ENCODE results near the gene FOXK2. TPM values are rescaled to one million over a fixed set of nuclear protein-coding genes. Genes with fewer than 3 reads are reported as not detected.

FOXK2 gene
- total RNA-seq, 1 donor = 29.3 TPM

GRCh38 chr17:82588266-82589175, 69.0 kb downstream of the FOXK2 start:
- H3K79me2 ChIP-seq (ENCODE audit: insufficient read depth, low read length) = peaks cover 4% of the 10 kb centered on the region
- H4K20me1 ChIP-seq (ENCODE audit: insufficient read depth, low read length) = peaks cover 13% of the 10 kb centered on the region
- H3K36me3 ChIP-seq (ENCODE audit: insufficient read depth, low read length) = peaks cover 38% of the 10 kb centered on the region
- TF ChIP-seq, protein P1, sequence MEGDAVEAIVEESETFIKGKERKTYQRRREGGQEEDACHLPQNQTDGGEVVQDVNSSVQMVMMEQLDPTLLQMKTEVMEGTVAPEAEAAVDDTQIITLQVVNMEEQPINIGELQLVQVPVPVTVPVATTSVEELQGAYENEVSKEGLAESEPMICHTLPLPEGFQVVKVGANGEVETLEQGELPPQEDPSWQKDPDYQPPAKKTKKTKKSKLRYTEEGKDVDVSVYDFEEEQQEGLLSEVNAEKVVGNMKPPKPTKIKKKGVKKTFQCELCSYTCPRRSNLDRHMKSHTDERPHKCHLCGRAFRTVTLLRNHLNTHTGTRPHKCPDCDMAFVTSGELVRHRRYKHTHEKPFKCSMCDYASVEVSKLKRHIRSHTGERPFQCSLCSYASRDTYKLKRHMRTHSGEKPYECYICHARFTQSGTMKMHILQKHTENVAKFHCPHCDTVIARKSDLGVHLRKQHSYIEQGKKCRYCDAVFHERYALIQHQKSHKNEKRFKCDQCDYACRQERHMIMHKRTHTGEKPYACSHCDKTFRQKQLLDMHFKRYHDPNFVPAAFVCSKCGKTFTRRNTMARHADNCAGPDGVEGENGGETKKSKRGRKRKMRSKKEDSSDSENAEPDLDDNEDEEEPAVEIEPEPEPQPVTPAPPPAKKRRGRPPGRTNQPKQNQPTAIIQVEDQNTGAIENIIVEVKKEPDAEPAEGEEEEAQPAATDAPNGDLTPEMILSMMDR (IDR thresholded peaks at IDR 0.05; ENCODE audit: extremely low read depth, low read depth, low read length) = no peak
- H3K27me3 ChIP-seq (ENCODE audit: insufficient read depth, low read length) = no peaks in the 10 kb centered on the region
- peak; percentile 69 for DNase-seq (ENCODE audit: insufficient read length, low spot score, missing footprints)
- H3K4me3 ChIP-seq (ENCODE audit: insufficient read depth, low read length) = no peak overlapping the region
- no peak overlapping the region for H2AFZ ChIP-seq (ENCODE audit: low read length)
- no peaks in the 10 kb centered on the region for H3K9me3 ChIP-seq (ENCODE audit: low read depth, low read length)
- H3K4me2 ChIP-seq (ENCODE audit: insufficient read depth, low read length) = no peak overlapping the region
- no peak overlapping the region for H3K27ac ChIP-seq (ENCODE audit: low read depth, low read length)
- H3K4me1 ChIP-seq (ENCODE audit: insufficient read depth, low read length) = peaks cover 3% of the 10 kb centered on the region

- Histone ChIP-seq H3K4me3 (ENCODE audit: insufficient read depth, low read length) (no peak overlapping the region), H3K27ac (ENCODE audit: low read depth, low read length) (no peak overlapping the region), H2AFZ (ENCODE audit: low read length) (no peak overlapping the region), H3K4me1 (ENCODE audit: insufficient read depth, low read length) (peaks cover 8% of the 10 kb centered on the region), H3K36me3 (ENCODE audit: insufficient read depth, low read length) (peaks cover 29% of the 10 kb centered on the region), H3K4me2 (ENCODE audit: insufficient read depth, low read length) (no peak overlapping the region), H3K9me3 (ENCODE audit: low read depth, low read length) (no peaks in the 10 kb centered on the region), H3K79me2 (ENCODE audit: insufficient read depth, low read length) (peaks cover 10% of the 10 kb centered on the region), H3K27me3 (ENCODE audit: insufficient read depth, low read length) (no peaks in the 10 kb centered on the region), H4K20me1 (ENCODE audit: insufficient read depth, low read length) (peaks cover 13% of the 10 kb centered on the region)
- peak; percentile 30 for DNase-seq (ENCODE audit: insufficient read length, low spot score, missing footprints)
- TF ChIP-seq, protein P1 (IDR thresholded peaks at IDR 0.05; ENCODE audit: extremely low read depth, low read depth, low read length) = no peak
Measured at GRCh38 chr17:82589851-82590180, 70.3 kb downstream of the FOXK2 start.

- Histone ChIP-seq H3K9me3 (ENCODE audit: low read depth, low read length) (no peaks in the 10 kb centered on the region), H3K4me3 (ENCODE audit: insufficient read depth, low read length) (no peak overlapping the region), H3K79me2 (ENCODE audit: insufficient read depth, low read length) (peaks cover 13% of the 10 kb centered on the region), H3K4me1 (ENCODE audit: insufficient read depth, low read length) (peaks cover 8% of the 10 kb centered on the region), H2AFZ (ENCODE audit: low read length) (no peak overlapping the region), H3K36me3 (ENCODE audit: insufficient read depth, low read length) (peaks cover 29% of the 10 kb centered on the region), H3K27ac (ENCODE audit: low read depth, low read length) (no peak overlapping the region), H3K27me3 (ENCODE audit: insufficient read depth, low read length) (no peaks in the 10 kb centered on the region), H4K20me1 (ENCODE audit: insufficient read depth, low read length) (peaks cover 13% of the 10 kb centered on the region), H3K4me2 (ENCODE audit: insufficient read depth, low read length) (no peak overlapping the region)
- no peak for DNase-seq (ENCODE audit: insufficient read length, low spot score, missing footprints)
- TF ChIP-seq, protein P1 (IDR thresholded peaks at IDR 0.05; ENCODE audit: extremely low read depth, low read depth, low read length) = no peak
Measured at GRCh38 chr17:82590216-82590615, 70.7 kb downstream of the FOXK2 start.

- no peak overlapping the region for H3K4me3 ChIP-seq (ENCODE audit: insufficient read depth, low read length)
- DNase-seq (ENCODE audit: insufficient read length, low spot score, missing footprints) = no peak
- H3K27me3 ChIP-seq (ENCODE audit: insufficient read depth, low read length) = no peaks in the 10 kb centered on the region
- TF ChIP-seq, protein P1 (IDR thresholded peaks at IDR 0.05; ENCODE audit: extremely low read depth, low read depth, low read length) = no peak
- H3K27ac ChIP-seq (ENCODE audit: low read depth, low read length) = no peak overlapping the region
- H3K79me2 ChIP-seq (ENCODE audit: insufficient read depth, low read length) = peaks cover 19% of the 10 kb centered on the region
- peaks cover 28% of the 10 kb centered on the region for H3K36me3 ChIP-seq (ENCODE audit: insufficient read depth, low read length)
- H3K4me1 ChIP-seq (ENCODE audit: insufficient read depth, low read length) = peaks cover 8% of the 10 kb centered on the region
- H3K4me2 ChIP-seq (ENCODE audit: insufficient read depth, low read length) = no peak overlapping the region
- no peak overlapping the region for H2AFZ ChIP-seq (ENCODE audit: low read length)
- no peaks in the 10 kb centered on the region for H3K9me3 ChIP-seq (ENCODE audit: low read depth, low read length)
- peaks cover 13% of the 10 kb centered on the region for H4K20me1 ChIP-seq (ENCODE audit: insufficient read depth, low read length)
Measured at GRCh38 chr17:82590881-82591539, 71.5 kb downstream of the FOXK2 start.

Data from osteoblast (primary cell).